GM21381 (cell line): ENCODE results near the gene CTNNA2.
"Not testable (repeated sequence)": the region's sequence is repeated elsewhere in the genome, so short reads cannot be mapped to it uniquely, and the experiment has no call there.

Experiments
- ATAC-seq: cut with Tn5 transposase; IDR thresholded peaks from one replicate; pipeline ENCODE4 v1.9.1; 2021; ENCODE audit warnings: mild to moderate bottlenecking, moderate library complexity; ENCODE audit not compliant: unreplicated experiment

The CTNNA2 gene

DNA sequence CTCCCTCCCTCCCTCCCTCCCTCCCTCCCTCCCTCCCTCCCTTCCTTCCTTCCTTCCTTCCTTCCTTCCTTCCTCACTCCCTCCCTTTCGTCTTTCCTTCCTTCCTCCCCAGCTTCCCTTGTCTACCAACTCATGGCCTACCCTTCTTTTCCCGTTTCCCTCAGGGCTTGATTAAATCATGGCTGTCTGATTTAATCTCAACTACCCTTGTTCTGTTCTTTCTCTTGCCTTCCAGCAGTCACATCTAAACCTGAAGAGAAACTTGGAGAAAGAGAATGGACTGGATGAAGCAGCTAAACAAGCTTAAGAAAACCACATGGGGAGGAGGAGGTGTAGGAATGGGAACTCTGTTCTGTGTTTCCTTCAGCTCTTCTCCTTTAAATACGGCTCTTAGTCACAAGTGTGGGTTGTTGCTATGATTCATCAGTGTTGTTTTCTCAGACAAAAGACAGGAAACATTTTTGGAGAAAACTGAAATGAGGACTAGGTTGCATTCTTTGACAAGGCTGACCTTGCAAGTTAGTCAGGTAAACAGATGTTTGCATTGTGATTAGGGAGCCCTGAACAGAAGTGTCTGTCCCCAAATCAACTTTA is 613.8 kb downstream of the CTNNA2 start:
- no peak for ATAC-seq

DNA sequence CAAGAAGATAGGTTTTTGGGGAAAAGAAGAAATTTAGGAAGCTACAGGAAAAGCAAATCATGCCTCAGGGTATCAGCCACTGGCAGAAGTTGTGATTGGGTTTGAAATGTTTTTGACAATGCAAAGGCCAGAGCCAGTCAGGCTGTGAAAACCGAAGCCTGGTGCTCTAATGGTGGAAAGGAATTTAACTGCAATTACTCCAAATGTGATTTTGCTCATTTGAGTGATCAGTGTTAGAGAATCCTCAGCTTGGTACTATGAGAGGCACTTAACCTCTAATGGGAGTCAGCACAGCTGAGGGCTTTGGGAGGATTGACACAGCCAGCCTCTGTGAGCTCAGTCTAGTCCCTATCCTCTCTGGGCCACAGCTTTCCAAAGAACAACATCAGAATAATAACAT is 615.2 kb downstream of the CTNNA2 start:
- ATAC-seq: no peak

DNA sequence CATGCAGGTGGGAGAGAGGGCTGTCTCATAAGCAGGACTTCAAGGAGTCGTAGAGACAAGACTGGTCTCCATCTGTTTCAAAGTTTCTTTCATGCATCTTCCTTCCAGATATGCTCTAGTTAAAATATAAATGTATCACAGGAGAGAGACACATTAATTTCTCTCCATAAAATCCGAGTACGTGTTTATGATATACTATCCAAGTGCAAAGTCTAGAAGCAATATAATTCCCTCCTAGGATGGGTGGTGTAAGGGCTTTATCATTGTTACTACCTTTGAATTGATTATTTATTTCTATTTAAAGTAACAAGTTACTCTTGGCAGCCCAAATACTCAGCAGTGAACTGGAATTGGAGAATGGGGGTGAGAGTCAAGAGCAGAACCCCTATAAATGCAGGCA is 619.4 kb downstream of the CTNNA2 start:
- no peak for ATAC-seq

DNA sequence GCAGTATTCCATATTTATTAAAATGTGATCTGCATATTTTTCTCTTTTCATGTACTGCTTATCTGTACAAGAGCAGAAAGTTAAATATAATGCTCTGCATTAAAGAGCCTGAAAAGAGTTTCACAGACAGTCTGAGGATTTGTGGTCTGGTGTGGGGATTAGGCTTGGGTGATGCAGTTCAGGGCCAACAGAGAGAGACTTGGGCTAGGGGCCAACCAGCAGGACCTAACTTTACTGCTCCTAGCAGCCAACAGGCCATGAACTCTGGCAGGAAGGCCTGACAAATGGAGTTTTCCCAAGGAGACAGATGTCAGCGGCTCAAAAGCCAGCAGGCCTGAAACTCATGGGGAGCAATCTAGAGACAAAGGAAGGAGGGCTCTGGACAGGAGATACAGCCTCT is 622.1 kb downstream of the CTNNA2 start:
- no peak for ATAC-seq

DNA sequence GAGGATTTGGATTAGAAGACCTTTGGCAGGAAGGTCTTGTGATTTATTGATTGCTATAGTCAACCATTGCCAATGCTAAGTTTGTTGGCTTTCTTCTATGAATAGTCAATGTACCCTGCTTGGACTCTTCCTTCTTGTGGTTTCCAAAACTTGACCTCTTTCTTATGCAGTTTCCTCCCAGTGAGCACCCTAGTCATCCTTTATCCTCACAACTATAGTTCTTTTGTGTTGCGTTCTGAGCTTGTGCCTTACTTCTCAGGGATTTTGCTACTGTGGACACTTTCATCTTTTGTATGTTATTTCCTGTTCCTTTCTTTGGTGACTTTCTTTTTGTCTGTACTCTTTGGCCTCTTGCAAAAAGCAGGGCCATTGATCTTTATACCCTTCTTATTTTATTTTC is 623.5 kb downstream of the CTNNA2 start:
- no peak for ATAC-seq

DNA sequence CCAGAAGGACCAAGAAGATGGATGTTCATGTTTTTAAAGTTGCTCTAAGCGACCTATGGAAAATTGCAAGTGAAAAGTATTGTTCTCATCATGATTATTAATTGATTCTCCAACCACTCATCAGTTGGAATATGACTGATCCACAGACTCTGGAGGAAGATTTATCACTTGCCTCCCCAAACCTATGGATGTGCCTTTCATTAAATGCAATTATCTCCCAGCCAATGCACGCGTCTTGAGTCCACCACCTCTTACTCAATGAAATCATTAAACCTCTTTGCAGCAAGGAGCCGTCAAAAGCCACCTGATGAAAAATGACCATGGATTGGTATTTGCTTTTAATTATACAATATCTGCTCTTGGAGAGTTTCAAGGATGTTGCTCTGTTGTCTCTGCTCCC is 626.1 kb downstream of the CTNNA2 start:
- ATAC-seq: no peak

DNA sequence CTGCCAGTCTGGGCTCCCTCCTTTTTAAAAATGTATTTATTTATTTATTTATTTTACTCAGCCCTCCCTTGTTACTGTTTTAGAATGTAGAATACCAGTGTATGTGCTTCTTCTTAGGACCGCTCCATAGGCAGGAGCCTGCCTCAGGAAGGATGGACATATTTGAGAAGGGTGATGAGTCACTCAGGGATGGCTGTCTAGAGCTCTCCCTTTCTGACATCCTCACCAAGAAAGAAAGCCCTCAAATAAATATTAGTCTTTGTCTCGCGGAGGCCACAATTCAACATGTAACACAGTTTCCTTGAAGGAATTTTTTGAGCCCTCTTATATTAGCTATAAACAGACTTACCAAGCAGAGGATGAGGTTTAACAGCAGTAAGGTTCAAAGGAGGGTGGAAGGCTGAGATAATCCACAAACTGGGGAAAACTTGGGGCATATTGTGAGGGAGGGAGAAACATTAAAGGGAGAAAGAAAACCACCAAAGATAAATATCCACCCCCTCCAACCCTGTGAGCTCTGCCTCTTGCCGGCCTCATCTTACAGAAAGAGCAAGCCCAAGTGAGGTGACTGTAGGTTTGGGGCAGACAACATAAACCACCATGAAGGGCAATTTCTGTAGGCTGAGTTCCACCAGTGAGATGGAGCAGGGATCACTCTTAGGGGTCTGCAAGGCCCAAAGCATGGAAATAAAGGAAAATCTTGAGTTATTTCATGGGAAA is 628.3 kb downstream of the CTNNA2 start:
- ATAC-seq: no peak

DNA sequence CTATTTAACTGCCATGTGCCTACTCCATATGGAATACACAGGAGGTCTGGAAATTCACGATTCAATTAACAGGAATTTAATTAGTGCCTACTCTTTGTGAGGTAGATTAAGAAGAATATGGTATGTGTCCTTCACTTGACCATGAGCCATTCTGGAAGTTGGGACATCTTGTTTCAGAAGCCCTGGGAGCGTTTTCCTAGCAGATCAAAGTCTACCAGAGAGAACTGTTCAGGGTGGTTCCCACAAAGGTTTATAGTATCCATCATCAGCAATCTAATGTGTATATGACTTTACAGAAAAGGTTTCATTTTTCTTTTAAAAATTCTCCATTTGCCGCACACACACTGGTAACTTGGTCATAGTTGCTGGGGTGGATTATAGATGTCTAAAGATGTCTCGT is 632.6 kb downstream of the CTNNA2 start:
- no peak for ATAC-seq

DNA sequence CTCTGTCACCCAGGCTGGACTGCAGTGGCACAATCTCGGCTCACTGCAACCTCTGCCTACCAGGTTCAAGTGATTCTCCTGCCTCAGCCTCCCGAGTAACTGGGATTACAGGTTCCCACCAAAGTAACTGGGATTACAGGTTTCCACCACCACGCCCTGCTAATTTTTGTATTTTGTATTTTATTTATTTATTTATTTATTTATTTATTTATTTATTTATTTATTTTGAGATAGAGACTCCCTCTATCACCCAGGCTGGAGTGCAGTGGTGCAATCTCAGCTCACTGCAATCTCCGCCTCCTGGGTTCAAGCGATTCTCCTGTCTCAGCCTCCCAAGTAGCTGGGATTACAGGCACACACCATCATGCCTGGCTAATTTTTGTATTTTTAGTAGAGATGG is 633.9 kb downstream of the CTNNA2 start:
- ATAC-seq: not testable (repeated sequence)

DNA sequence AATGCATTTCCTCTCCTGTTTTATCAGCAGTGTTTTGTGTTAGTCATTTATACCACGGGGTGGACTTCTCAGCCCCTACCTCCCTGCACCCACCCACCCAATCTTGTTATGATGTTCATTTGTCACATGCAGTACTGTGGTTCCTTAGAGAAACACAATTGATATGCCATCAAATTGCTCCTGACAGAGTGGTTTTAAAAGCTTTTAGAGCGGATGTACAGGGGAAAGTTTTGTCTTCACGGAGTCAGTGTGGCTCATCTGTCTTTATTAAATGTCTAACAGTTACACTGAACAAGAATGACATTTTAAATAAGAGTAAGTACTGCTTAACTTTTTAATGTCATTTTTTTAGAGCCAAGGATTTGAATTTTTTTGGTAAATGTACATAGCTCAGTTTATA is 634.8 kb downstream of the CTNNA2 start:
- no peak for ATAC-seq

DNA sequence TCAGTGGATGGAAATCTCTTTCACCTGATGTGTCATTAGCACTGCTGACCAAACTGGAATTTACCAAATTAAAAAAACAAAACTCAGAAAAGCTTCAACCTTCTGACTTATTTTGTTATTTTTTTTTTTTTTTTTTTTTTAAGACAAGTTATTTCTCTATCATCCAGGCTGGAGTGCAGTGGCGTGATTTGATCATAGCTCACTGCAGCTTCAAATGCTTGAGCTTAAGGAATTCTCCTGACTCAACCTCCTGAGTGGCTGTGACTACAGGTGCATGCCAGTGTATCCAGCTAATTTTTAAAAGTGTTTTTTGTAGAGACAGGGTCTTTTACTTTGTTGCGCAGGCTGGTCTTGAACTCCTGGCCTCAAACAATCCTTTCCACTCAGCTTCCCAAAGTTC is 636.1 kb downstream of the CTNNA2 start:
- no peak for ATAC-seq

DNA sequence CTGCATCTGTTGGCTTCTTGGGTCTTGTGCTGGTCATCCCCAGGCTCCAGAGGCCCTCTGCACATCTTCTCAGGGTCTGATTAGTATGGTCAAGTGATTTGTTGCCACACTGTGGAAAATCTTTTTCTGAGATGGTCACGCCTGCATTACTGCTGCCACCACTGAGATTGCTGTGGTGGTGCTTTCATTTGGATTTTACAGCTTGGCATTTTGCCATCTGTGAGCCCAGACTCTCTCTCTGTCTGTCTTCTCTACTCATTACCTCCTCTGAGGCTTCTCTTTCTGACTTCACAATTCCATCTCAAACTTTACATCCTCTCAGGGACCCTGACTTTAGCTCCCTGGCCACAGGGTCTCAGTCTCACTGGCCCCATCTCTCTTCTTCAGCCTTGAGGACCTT is 637.1 kb downstream of the CTNNA2 start:
- no peak for ATAC-seq

DNA sequence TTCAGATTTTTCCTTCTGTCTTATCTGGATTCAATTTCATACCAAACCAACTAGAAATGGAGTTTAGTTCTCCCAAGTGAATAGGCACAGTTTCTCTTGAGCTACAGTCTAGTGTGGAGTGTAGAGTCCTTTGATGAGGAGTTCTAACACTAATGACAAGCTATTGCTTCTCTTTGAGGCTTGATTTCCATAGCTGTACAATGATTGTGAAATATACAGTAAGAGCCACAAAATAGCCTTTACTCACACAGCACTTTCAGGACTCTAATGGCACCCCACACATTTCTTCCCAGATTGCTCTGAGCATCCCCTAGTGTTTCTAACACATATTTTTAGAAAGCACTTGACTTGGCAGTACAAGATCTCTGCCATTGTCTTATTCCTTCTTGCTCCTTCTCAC is 638.4 kb downstream of the CTNNA2 start:
- ATAC-seq: no peak

DNA sequence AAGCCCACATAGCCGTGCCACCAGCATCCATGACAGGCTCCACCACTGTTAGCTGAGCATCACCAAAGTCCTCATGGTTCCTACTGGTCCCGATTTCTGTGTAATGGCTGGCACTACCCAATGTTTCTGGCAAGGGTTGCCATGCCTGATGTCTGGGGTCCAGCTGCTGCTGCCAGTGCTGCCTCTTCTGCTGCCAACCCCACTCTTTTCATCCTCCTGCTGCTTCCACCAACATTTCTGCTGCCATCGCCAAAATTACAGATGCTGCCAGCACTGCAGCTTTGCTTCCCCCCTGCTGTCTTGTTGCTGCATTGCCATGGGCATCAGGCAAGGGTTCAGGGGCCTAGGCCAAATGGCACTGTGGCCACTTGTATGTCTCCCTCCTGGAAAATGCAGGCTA is 638.8 kb downstream of the CTNNA2 start:
- no peak for ATAC-seq

DNA sequence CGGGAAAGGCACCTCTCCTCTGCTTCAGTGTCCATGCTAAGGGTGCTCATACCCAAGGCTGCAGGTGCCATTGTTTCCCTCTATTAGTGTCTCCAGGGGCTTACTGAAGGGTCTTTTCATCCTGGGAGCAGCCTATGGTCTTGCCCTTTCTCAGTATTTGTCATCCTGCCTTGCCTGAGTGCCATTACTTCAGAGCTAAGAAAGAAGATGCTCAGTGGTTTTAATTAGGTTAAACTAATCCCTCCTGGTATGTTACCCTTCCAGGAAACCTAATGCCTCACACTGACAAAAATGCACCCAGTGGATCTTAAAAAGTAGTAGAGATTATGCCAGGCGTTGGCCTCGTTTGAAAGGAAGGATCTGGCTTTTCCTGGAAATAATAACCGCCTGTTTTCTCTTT is 640.3 kb downstream of the CTNNA2 start:
- ATAC-seq: no peak

DNA sequence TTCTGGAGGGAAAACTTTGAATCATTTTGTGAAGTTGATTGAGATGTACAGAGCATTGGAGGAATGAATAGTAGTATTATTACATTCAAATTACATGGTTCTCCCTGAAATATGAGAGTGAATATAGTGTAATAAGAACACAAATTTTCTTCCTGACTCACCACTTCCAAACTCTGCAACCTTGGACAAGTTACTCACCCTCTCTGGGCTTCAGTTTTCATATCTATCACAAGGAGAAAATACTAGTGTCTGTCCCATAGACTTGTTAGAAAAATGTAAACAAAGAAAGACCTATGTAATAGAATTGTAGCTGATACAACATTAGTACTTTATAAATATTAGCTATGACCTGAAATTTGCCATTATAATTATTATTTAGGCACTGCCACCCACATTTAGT is 640.9 kb downstream of the CTNNA2 start:
- ATAC-seq: no peak

DNA sequence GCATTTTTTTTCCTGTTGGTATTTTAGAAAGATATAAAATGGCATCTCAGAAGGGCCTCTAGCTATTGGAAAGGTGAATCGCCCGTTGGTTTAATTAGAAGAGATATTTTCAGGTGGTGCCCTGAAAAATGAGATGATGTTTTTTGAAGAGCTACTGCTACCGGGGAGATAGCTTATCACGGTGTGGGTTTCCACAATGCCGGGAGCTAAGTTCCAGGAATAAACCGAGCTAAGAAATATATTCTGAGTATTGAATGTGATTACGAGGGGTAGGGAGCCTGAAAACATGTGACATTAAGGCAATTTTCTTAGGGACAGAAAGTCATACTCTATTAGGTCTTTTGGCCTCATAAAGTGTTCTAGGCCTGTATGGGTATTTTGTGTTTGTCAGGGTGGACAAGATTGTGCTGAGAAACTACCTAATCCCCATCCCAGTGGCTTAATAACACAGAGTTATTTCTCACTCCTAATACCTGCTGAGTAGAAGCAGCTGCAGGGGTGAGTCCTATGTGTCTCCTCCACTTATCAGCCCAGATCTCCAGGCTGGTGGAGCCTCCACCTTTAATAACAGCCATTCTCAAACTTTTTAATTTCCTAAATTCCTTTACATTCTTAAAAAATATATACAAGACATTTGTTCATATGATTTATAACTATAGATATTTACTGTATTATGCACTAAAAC is 641.5 kb downstream of the CTNNA2 start:
- ATAC-seq: no peak

DNA sequence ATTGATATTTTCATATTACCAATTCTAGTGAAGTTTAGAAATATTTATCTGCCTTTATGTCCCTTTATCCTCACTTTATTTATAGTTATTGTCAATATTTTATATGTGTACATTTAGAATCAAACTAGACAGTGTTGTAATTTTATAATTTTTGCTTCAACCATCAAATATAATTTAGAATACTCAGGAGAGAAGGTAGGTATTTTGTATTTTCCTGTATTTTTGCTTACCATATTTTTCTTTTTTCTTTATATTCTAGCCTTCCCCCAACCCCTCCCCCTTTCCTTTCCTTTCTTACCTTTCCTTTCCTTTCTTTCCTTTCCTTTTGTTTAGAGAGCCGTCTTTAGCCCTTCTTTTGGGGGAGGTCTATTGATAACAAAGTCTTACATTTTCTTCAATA is 651.5 kb downstream of the CTNNA2 start:
- no peak for ATAC-seq

DNA sequence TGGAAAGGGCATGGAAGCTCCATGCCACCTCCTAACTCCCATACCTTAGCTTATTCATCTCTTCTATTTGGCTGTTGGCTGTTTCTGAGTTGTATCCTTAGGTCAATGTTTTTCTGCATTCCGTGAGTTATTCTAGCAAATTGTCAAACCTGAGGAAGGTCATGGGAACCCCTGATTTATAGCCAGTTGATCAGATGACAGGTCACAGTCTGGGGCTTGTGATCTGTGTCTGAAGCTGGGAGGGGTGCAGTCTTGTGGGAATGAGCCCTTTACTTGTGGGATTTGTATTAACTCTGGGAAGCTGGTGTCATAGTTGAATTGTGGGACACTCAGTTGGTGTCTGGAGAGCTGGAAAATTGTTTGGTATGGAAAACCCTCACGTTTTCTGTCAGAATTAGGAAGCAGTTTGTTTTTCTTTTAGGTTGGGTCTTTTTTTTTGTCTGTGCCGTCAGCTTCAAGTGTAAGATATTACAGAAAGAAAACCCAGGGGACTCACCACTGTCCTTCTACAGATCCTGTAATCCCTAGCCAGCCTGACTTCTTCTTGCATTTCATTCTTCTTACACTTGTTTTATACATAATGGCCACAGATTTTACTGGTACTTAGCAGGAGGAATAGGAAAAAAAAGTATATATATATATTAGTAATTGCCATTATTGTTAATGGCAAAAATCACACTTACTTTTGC is 653.8 kb downstream of the CTNNA2 start:
- ATAC-seq: no peak

DNA sequence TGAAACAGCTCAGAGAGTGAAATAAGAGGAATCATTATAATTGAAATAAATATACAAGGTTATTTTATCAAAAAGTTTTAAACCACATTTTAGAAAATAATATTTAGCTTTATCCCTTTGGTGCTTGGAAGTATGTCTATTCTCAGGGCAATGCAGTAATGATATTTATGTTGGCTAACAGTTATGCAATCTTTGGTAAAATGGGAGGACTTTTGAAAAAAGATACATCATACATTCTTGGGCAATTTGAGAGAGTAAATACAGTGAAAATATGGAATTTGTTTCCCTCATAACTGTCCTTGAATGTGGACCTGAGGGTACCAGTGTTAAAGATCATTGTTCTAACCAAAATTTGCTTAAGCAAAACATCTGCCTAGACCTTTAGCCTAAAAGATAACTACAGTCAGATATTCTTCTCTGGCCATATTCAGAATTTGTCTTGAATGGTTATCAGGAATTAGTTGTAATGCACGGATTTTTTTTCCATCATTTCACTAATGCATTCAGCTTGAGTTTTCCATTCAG is 654.5 kb downstream of the CTNNA2 start:
- no peak for ATAC-seq

DNA sequence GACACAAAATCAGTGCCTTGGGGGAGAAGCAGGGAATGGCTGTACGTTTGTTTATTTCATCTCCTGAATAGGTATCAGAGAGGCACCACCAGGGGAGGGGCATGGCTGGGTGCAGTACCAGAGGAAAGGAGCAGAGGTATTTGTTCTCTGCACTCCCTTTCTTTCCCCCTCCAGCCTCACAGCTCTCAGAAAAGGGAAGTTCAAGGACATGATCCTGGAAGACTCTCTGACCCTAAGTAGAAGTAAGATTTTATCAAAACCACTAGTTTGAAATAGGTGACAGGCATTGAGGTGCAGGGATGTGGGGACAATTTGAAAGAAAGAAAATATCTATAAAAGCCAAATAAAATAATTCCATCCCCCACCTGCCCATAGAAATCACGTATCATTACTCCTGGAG is 655.2 kb downstream of the CTNNA2 start:
- ATAC-seq: no peak

DNA sequence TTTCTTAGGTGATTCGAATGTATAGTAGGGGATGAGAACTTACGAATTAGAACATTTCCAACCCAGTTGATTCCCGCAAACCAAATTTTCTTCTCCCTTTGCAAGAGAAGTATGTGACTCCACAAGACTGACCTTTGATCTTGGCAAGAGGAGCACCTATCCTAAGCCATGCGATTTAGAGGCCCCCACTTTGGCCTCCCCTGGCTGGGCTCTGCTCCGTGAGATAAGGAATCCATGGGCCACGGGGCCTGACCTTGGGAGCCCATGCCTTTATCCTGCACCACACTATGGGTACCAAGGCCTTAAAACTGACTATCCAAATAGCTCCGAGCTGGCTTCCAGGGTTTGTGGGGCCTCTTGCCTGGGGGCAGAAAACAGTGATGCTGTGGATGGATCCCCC is 656.0 kb downstream of the CTNNA2 start:
- no peak for ATAC-seq
